SKM-1 (cell line): ENCODE results near the gene TMEM109.
"Not testable (repeated sequence)": the region's sequence is repeated elsewhere in the genome, so short reads cannot be mapped to it uniquely, and the experiment has no call there.

Experiments used
- DNase-seq: peaks from one replicate; lab custom pipeline; 2025; ENCODE audit not compliant: unreplicated experiment; lab: John Stamatoyannopoulos, UW

TMEM109 gene

GRCh38 chr11:60909680-60910280, 4.2 kb upstream of the TMEM109 start:
- DNase-seq = not testable (repeated sequence)

GRCh38 chr11:60910281-60910687, 3.7 kb upstream of the TMEM109 start:
- peak; percentile 87 for DNase-seq

DNA sequence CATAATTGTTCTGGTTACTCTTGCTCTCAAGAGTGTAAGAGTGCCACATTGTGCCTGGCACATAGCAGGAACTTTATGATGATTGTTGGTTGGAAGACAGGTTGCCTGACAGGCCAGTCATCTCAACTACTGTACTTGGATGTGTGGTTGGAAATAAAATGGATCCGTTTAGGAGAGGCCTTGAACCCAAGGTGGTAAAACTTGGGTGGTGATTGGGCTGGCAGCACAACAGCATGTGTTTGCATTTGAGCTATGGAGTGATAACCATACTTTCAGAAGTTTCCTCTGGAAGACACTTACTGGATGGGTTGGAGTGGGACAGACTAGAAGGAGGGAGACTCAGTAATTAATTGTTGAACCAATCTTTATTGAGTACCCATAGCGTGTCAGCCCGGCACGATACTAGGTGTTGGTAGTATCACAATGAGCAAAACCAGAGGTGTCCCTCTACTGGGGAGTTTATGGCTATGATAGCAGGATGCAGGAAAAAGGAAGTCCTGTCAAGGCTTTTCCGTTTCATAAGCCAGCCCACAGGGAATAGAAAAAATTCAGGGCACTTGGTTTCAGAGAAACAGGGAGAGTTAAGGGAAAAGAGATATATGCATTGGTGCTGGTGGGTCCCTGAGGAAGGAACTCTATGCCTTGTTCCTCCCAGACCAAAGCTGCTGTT, 3.1 kb upstream of the TMEM109 start:
- no peak for DNase-seq

- DNase-seq = no peak
Measured at GRCh38 chr11:60912223-60912850, 1.6 kb upstream of the TMEM109 start.

- DNase-seq = no peak
Measured at GRCh38 chr11:60912851-60913528, 968 bp upstream of the TMEM109 start.

DNA sequence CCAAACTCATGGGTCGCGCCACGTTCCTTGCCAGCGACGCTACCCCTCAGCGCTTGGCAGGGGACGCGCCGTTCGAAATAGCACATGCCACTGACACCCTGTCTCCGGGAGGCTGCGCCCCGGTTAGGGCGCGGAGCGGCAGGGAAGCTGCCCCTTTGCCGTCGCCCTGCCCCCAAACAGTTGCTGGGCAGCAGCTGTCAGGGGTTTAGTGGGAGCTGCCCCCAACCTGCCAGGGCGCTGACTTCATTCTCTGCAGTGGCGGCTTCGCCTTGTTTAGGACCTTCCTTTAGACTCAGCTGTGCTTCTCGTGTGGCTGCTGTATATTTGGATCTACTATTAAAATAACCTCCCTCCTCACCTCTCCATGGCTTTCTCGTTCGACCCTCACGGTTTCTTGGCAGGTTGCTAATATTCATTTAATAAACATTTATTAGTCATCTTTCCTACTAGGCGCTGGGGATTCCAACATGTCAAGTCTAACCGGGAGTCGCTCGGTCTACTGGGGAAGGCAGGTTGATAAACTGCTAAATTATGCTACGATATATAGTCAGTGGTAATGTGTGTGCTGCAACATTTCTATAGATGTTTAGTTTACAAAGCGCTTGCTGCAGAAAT, 782 bp downstream of the TMEM109 start:
- DNase-seq = no peak

- DNase-seq = peak; percentile 19
Measured at GRCh38 chr11:60915248-60915914, 1.4 kb downstream of the TMEM109 start.

DNA sequence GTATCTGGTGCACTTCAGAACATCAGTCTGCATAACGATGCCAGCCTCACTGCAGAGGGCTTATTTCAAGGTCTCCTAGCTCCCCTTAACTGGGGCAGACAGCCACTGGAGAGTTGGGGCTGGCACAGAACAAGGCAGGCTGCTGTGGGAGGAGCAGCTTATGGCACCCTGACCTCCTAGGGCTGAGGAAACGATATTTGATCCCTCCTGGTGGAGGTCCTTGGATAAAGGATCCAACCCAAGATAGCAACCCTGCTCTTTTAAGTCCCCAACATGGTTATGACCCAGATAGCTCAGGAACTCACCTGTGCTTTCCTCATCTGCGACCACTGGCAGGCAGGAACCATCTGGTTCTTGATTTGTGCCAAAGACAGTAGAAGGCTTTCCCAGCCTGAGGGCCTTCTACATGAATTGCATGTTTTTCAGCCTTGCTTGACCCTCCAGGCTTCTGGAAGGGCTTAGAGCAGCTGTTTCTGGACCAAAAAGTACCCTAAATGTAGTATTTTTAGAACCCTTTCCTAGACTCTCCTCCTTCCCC, 2.8 kb downstream of the TMEM109 start:
- no peak for DNase-seq

DNA sequence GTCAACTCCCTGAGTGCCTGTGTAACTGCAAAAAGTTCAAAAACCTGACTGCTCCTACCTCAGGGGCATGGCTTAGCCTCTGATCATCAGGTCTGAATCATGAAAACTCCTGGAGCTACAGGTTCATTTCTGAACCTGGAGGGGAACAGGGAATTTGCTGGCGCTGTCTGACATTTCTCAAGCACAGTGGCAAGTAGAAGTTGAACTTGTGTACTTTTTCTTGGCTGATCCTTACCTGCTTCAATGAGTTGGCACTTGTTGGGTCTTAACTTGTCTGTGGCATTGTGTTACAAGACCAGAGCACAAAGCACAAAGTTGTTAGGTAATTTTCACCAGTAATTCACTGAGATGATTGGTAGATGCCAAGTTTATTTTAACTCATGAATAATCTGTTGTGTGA, 3.3 kb downstream of the TMEM109 start:
- DNase-seq = no peak

GRCh38 chr11:60918251-60918938, 4.4 kb downstream of the TMEM109 start:
- DNase-seq = no peak

GRCh38 chr11:60918939-60919265, 4.9 kb downstream of the TMEM109 start:
- no peak for DNase-seq

GRCh38 chr11:60919320-60919719, 5.4 kb downstream of the TMEM109 start:
- no peak for DNase-seq

DNA sequence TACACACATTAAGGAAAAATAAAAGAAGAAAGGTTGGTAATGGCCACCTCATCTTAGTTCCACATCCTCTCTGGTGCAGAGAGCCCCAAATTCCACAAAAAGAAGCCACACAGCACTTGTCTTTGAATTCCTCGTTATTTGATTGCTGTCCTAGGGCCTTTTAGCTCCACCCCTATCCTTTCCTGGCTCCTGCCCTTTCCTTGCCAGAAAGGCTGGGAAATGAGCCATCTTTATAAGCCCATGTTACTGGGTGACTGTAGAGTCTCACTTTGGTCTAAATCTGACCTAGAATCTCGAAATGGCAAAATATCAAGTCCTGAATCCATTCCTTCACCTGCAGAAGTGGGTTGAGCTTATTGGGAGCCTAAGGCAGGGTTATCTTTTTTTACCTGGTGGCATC, 6.0 kb downstream of the TMEM109 start:
- DNase-seq = no peak

- DNase-seq = no peak
Measured at GRCh38 chr11:60921259-60921658, 7.3 kb downstream of the TMEM109 start.

DNA sequence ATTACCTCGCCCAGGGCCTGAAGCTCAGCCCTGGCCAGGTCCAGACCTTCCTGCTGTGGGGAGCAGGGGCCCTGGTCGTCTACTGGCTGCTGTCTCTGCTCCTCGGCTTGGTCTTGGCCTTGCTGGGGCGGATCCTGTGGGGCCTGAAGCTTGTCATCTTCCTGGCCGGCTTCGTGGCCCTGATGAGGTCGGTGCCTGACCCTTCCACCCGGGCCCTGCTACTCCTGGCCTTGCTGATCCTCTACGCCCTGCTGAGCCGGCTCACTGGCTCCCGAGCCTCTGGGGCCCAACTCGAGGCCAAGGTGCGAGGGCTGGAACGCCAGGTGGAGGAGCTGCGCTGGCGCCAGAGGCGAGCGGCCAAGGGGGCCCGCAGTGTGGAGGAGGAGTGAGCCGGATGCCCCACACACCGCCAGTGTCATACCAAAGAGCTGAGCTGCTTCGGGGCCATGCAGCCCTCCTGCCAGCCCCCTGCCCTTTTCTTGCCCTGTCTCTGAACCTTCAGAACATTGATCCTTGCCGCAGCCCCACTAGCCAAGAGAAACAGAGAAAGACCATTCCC, 7.9 kb downstream of the TMEM109 start:
- no peak for DNase-seq

DNA sequence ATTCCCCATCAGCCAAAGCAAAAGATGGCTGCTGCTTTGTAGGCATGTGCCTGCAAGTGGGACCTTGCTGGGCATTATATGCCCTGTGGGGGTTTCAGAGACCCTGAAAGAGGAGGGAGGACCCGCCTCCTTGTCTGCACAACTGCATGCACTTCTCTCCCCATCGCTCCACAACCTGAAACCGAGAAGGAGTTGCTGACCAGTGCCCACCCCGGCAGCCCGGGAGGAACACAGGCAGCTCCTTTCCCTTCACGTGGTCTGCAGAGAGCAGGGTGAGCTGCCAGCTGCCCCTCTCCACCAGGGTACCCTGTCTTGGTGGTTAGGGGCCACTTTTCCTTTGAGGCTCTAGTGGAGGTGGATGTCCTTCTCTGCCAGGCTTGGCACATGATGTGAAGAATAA, 8.9 kb downstream of the TMEM109 start:
- no peak for DNase-seq

DNA sequence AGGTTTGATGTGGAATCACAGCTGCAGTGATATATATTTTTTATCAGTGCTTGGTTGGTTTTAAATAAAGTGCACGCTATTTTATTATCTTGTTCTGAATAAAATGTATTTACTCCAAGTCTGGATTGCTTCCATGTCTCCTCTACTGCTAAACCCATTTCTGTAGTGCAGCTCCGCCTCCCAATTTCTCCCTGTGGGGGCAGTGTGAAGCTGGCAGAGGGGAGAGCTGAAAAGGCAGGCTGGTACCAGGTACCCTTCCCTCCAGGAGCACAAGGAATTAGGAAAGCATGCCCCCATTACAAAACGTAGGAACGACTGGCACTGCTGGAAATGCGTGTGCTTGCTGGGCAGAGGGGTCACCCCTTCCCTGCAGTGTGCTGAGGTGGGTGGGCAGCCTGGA, 9.4 kb downstream of the TMEM109 start:
- no peak for DNase-seq

DNA sequence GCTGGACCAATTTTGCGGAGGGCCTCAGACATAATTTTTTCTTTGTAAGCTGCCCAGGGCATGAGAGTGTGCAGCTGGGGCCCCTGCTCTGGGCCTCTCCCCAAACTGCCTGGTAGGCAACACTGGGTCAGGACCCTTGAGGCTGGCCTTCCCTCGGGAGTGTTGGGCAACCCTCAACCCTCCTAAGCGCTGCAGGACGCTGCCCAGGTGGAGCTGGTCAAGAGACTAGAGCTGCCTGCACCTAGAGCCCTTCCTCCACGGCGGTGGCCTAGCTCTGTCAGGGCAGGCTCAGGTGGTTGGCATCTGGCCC, 9.8 kb downstream of the TMEM109 start:
- no peak for DNase-seq

DNA sequence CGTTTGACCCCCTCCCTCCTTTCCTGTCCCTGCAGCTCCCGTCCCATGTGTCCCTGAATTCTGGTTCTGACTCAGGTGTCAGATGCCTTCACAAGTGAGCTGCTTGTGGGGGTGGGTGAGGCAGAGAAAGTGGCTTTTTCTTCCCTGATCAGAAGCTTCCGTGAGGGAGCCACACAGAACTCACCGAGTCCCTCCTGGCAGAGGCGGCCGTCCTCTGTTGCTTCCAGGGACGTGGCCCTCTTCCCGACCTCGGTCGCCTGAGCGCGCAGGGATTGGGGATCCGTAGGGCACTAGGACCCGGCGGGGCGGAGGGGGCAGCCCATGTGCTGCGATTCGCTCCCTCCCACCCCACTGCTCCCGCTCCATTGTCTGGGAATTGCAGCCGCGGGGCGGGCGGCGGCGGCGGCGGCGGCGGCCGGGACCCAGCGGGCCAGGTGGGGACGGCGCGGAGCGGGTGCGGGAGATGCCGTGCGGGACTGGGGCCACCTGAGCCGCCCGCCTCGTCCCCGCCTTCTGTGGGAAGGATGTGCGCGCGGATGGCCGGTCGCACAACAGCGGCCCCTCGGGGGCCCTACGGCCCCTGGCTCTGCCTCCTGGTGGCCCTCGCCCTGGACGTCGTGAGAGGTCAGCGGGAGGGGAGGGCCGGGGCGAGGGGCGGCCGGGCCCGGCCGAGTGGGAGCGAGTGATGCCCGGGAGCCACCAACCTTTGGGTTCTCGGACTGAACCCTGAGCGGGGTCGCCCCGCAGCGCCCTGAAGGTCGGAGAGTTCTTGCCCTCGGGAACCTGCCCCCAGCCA, 10.3 kb downstream of the TMEM109 start, which contains the start of gene TMEM132A:
Gene TMEM132A, plus strand, starts transcription at position 351 of the 796 bp plus-strand sequence. Its CDS starts 174 bp downstream, at position 525.
- DNase-seq = no peak
